Activated T-cell treated with anti-CD3 and anti-CD28 coated beads, Interleukin-2, amount 50 U/mL, for 24 hours (primary cell): ENCODE data around the gene RBM14.

Experiments used
- DNase-seq: peaks from one replicate; pipeline ENCODE4 v3.0.0-alpha.2; 2020
- H3K27ac Mint-ChIP-seq: 2 replicates; pipeline ENCODE4 v1.8.0; 2020; ENCODE audit warnings: mild to moderate bottlenecking, mixed read lengths
- H3K27me3 Mint-ChIP-seq: 2 replicates; pipeline ENCODE4 v1.8.0; 2020; ENCODE audit warnings: mixed read lengths
- H3K36me3 Mint-ChIP-seq: 2 replicates; pipeline ENCODE4 v1.8.0; 2020; ENCODE audit warnings: low read depth, mixed read lengths
- H3K4me1 Mint-ChIP-seq: 2 replicates; pipeline ENCODE4 v1.8.0; 2020; ENCODE audit warnings: low read depth, mixed read lengths
- H3K4me3 Mint-ChIP-seq: 2 replicates; pipeline ENCODE4 v1.8.0; 2020; ENCODE audit warnings: mild to moderate bottlenecking, moderate library complexity, mixed read lengths
- H3K9me3 Mint-ChIP-seq: 2 replicates; pipeline ENCODE4 v1.8.0; 2020; ENCODE audit warnings: mixed read lengths

The RBM14 gene

DNA sequence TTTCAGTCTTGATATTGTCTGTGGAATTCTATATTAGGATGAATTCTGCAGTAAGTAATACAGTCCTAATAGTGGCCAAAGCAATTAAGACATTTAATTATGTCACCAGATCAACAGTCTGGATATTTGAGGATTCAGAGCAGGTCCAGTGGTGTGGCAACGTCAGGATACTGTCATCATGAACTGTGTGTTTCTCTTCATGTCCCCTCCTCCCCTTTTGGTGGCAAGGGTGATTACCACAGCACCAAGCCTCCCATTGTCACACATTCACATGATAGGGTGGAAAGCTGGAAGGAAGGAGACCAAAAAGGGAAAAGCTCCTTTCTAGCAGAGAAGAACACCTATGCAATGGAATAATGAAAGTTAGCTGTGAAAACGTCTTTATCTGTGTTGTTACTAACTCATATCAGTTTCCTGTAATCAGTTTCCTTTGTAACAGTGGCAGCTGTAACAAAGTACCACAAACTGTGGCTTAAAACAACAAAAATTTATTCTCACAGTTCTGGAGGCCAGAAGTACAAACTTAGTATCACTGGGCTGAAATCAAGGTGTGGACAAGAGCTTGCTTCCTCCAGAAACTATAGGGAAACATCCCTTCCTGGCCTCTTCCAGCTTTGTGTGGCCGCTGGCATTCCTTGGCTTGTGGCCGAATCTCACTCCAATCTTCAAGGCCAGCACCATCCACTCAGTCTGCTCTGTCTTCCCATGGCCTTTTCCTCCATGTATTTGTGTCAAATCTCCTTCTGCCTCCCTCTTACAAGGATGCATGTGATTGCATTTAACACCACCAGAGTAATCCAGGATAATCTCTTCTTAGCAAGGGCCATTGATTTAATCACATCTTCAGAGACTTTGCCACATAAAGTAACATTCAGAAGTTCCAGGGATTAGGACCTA lies 6.5 kb upstream of the RBM14 start:
- peaks cover 17% of the 10 kb centered on the region for H3K36me3 Mint-ChIP-seq
- H3K9me3 Mint-ChIP-seq, result no peaks in the 10 kb centered on the region
- peak overlapping the region; percentile 31 for H3K27ac Mint-ChIP-seq
- no peak for DNase-seq
- H3K4me1 Mint-ChIP-seq, result peaks cover 10% of the 10 kb centered on the region
- H3K27me3 Mint-ChIP-seq, result no peaks in the 10 kb centered on the region
- no peak overlapping the region for H3K4me3 Mint-ChIP-seq

DNA sequence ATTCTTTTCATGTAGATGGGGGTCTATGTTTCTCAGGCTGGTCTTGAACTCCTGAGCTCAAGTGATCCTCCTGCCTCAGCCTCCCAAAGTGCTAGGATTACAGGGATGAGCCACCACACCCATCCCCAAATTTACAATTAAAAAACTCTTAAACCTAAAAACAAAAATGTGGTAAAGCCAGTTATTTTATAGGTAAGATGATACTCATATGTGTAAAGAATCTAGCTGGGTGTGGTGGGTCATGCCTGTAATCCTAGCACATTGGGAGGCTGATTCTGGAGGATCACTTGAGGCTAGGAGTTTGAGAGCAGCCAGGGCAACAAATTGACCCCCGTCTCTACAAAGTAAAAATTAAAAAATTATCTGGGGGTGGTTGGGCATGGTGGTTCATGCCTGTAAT lies 4.0 kb upstream of the RBM14 start:
- Mint-ChIP-seq H3K4me3 (no peak overlapping the region), H3K9me3 (no peaks in the 10 kb centered on the region), H3K27me3 (no peaks in the 10 kb centered on the region), H3K4me1 (peaks cover 20% of the 10 kb centered on the region), H3K27ac (no peak overlapping the region), H3K36me3 (peaks cover 25% of the 10 kb centered on the region)
- DNase-seq, result no peak

DNA sequence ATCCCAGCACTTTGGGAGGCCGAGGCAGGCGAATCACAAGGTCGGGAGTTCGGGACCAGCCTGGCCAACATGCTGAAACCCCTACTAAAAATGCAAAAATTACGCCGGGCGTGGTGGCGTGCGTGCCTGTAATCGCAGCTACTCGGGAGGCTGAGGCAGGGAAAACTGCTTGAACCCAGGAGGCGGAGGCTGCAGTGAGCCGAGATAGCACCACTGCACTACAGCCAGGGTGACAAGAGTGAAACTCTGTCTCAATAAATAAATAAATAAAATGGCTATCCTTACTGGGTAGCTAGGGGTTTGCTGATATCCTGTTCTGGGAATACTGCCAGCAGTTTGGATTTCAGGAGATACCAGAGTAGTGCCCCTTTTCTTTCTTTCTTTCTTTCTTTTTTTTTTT lies 2.4 kb upstream of the RBM14 start:
- H3K27ac Mint-ChIP-seq, result no peak overlapping the region
- no peaks in the 10 kb centered on the region for H3K27me3 Mint-ChIP-seq
- H3K36me3 Mint-ChIP-seq, result peaks cover 39% of the 10 kb centered on the region
- DNase-seq, result no peak
- no peaks in the 10 kb centered on the region for H3K9me3 Mint-ChIP-seq
- no peak overlapping the region for H3K4me3 Mint-ChIP-seq
- H3K4me1 Mint-ChIP-seq, result peaks cover 31% of the 10 kb centered on the region

DNA sequence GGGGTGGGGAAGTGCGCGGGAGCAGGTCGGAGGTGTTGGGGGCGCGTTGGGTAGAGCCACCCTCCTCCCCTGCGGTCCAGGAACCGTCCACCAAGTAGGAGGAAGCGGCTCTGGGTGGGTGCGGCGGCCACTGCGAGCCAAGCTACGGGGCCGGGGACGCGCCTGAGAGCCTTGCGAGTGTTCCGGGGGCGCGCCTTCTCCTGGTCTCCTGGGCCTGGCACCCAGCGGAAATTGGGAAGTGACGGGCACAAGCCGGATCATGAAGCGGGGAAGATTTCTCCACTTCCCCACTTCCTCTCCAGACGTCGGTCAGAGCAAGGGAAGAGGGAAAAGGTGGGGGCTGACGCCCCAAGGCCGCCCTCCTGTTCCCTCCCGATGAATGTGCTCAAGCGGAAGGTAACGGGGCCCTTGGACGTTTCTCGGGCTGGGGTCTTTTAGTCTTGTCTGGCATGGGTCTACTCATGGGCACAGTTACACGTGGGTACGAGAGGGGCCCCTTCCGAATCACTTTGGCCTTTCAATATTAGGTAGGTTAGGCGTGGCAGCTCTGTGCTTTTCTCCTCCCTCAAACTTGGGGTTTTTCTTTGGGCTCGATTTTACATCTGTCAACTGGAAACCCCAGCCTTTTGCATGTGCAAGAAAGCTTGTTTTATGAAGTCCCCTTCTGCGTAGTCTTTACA lies 865 bp downstream of the RBM14 start:
- Mint-ChIP-seq H3K9me3 (no peaks in the 10 kb centered on the region), H3K27me3 (no peaks in the 10 kb centered on the region), H3K4me1 (peaks cover 47% of the 10 kb centered on the region), H3K36me3 (peaks cover 69% of the 10 kb centered on the region), H3K27ac (peak overlapping the region; percentile 100), H3K4me3 (peak overlapping the region; percentile 99)
- DNase-seq, result no peak

DNA sequence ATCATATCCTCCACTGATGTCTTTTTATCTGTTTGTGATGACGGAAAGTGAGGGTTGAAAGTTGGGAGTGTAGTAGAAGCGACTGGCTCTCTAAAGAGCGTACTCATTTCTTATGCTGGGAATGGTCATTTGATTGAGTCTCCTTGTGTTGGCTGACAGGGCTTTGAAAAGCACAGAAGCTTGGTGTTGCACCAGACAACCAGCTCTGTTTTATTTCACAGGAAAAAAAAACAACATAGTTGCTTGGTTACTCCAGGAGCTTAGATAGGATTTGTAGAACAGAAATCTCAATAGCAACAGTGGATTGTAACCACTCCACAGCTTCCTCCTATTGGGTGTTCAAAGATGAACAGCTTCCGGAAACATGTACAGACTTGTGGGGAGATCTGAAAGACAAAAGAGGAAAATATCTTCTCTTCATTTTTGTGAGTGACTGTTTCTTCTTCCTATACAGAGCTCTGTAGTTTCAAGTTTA lies 2.7 kb downstream of the RBM14 start:
- H3K27me3 Mint-ChIP-seq, result no peaks in the 10 kb centered on the region
- H3K27ac Mint-ChIP-seq, result peak overlapping the region; percentile 100
- no peaks in the 10 kb centered on the region for H3K9me3 Mint-ChIP-seq
- peaks cover 87% of the 10 kb centered on the region for H3K36me3 Mint-ChIP-seq
- peaks cover 65% of the 10 kb centered on the region for H3K4me1 Mint-ChIP-seq
- peak overlapping the region; percentile 99 for H3K4me3 Mint-ChIP-seq
- DNase-seq, result no peak

DNA sequence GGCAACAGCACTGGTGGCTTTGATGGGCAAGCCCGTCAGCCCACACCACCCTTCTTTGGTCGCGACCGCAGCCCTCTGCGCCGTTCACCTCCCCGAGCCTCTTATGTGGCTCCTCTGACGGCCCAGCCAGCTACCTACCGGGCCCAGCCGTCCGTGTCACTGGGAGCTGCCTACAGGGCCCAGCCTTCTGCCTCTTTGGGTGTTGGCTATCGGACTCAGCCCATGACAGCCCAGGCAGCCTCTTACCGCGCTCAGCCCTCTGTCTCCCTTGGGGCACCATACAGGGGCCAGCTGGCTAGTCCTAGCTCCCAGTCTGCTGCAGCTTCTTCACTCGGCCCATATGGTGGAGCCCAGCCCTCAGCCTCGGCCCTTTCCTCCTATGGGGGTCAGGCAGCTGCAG lies 8.0 kb downstream of the RBM14 start:
- DNase-seq, result no peak
- no peaks in the 10 kb centered on the region for H3K27me3 Mint-ChIP-seq
- H3K36me3 Mint-ChIP-seq, result peaks cover 97% of the 10 kb centered on the region
- H3K4me3 Mint-ChIP-seq, result no peak overlapping the region
- peaks cover 81% of the 10 kb centered on the region for H3K4me1 Mint-ChIP-seq
- no peaks in the 10 kb centered on the region for H3K9me3 Mint-ChIP-seq
- H3K27ac Mint-ChIP-seq, result peak overlapping the region; percentile 50

DNA sequence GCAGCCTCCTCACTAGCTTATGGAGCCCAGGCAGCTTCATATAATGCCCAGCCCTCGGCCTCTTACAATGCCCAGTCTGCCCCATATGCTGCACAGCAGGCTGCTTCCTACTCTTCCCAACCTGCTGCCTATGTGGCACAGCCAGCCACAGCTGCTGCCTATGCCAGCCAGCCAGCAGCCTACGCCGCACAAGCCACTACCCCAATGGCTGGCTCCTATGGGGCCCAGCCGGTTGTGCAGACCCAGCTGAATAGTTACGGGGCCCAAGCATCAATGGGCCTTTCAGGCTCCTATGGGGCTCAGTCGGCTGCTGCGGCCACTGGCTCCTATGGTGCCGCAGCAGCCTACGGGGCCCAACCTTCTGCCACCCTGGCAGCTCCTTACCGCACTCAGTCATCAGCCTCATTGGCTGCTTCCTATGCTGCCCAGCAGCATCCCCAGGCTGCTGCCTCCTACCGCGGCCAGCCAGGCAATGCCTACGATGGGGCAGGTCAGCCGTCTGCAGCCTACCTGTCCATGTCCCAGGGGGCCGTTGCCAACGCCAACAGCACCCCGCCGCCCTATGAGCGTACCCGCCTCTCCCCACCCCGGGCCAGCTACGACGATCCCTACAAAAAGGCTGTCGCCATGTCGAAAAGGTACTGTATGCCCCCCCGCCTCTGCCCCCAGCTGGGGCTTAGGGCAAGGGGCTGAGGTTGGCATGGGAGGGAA lies 8.8 kb downstream of the RBM14 start:
- no peak overlapping the region for H3K4me3 Mint-ChIP-seq
- H3K36me3 Mint-ChIP-seq, result peaks cover 99% of the 10 kb centered on the region
- no peaks in the 10 kb centered on the region for H3K9me3 Mint-ChIP-seq
- DNase-seq, result no peak
- H3K27me3 Mint-ChIP-seq, result no peaks in the 10 kb centered on the region
- peak overlapping the region; percentile 50 for H3K27ac Mint-ChIP-seq
- H3K4me1 Mint-ChIP-seq, result peaks cover 82% of the 10 kb centered on the region

DNA sequence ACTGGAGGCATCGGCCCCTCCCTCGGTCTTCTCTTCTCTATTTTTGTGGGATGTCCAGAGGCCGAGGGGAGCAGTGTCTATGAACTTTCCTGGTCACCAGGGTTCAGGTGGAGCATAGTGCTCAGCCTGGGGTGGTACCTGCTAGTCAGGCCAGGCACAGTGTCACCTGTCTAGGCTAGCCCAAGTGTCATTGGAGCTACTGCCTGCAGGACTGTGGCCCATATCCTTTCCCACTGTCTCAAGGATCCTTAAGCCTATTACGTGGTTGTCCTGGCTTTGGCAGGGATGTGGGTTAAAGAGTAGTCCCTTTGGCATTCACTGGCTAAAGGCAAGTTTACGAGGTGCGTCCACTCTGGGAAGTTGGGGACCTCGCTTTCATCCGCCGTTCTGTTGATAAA lies 9.3 kb downstream of the RBM14 start:
- no peak for DNase-seq
- Mint-ChIP-seq H3K4me1 (peaks cover 78% of the 10 kb centered on the region), H3K27me3 (no peaks in the 10 kb centered on the region), H3K27ac (peak overlapping the region; percentile 11), H3K36me3 (peaks cover 98% of the 10 kb centered on the region), H3K9me3 (no peaks in the 10 kb centered on the region), H3K4me3 (no peak overlapping the region)

DNA sequence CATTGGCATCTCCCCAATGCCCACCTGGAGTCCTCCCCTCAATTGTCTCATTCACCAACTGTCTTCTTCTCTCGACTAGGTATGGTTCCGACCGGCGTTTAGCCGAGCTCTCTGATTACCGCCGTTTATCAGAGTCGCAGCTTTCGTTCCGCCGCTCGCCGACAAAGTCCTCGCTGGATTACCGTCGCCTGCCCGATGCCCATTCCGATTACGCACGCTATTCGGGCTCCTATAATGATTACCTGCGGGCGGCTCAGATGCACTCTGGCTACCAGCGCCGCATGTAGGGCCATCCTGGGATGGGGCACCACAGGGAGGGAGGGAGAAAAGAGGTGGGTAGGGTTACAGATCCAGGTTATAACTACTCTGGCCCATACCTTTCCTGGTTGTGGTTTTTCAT lies 10.0 kb downstream of the RBM14 start:
- peak overlapping the region; percentile 30 for H3K27ac Mint-ChIP-seq
- no peaks in the 10 kb centered on the region for H3K9me3 Mint-ChIP-seq
- H3K27me3 Mint-ChIP-seq, result no peaks in the 10 kb centered on the region
- DNase-seq, result no peak
- no peak overlapping the region for H3K4me3 Mint-ChIP-seq
- H3K36me3 Mint-ChIP-seq, result peaks cover 95% of the 10 kb centered on the region
- H3K4me1 Mint-ChIP-seq, result peaks cover 73% of the 10 kb centered on the region

DNA sequence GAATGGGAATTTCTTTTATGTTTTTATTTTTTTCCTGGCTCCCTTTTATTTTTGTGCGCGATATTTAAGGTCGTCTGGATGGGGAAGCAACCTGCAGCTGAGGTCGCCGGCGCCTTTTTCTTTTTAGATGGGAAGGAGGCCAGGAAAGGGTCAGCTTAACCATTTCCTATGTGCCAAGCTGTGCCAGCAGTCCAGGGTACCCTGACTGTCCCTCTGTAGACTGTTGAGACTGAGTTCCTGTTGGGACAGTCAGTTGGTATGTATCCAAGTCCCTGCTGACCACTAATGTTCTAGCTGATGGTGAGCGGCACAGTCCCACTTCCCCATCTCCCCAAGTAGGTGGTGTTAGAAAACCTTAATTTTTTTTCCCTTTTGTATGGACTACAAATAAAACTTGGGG lies 10.5 kb downstream of the RBM14 start:
- Mint-ChIP-seq H3K27ac (peak overlapping the region; percentile 62), H3K36me3 (peaks cover 95% of the 10 kb centered on the region)

DNA sequence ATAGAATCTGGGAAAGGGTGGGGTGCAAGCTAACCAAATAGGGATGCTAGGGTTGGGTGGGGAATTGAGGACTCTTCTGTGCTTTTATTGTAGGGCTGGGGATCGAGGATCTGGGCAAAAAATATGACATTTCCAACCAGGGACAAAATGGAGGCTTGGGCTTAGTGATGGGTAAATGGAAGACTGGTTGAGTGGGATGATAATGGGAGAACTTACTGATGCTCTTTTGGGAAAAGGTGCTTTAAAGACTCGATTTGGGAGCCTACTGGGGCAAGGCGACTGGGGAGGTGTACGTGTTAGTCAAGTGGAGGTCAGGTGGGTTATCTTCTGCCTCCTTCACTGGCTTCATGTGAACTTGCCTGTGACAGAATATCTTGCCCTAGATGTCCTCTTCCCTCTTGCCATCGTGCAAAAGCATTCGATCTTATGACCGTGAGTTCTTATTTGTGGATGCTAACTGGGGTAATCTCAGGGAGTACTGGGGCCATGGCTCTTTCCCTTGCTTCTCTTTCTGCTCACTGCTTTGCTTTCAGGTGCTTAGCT lies 11.7 kb downstream of the RBM14 start:
- H3K27ac Mint-ChIP-seq, result peak overlapping the region; percentile 64
- peaks cover 95% of the 10 kb centered on the region for H3K36me3 Mint-ChIP-seq
- H3K4me1 Mint-ChIP-seq, result peaks cover 64% of the 10 kb centered on the region
- H3K27me3 Mint-ChIP-seq, result no peaks in the 10 kb centered on the region
- H3K9me3 Mint-ChIP-seq, result no peaks in the 10 kb centered on the region
- no peak overlapping the region for H3K4me3 Mint-ChIP-seq
- no peak for DNase-seq

More for the DNA sequence above, 10.5 kb downstream of the RBM14 start:
- Mint-ChIP-seq H3K27me3 (no peaks in the 10 kb centered on the region), H3K9me3 (no peaks in the 10 kb centered on the region), H3K4me3 (no peak overlapping the region), H3K4me1 (peaks cover 70% of the 10 kb centered on the region)
- no peak for DNase-seq

DNA sequence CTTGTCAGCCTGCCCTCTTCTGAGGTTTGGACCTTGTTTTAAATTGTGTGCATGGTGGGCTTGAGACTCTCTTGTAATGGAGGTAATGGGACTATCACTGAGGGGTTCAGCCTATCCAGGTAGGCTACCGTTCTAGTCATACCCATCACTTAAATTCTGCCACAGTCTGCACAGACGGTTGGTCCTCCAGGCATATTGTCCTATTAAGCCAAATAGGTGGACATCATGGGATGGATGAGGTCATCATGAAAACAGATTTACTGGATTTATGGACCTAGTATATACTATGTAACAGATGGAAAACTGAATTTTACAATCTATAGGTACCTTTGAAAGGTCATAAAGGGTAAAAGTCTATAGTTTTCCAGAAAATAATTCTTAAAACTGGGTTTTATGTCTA lies 12.9 kb downstream of the RBM14 start:
- H3K4me3 Mint-ChIP-seq, result no peak overlapping the region
- peak overlapping the region; percentile 63 for H3K27ac Mint-ChIP-seq
- no peaks in the 10 kb centered on the region for H3K9me3 Mint-ChIP-seq
- DNase-seq, result no peak
- H3K27me3 Mint-ChIP-seq, result no peaks in the 10 kb centered on the region
- peaks cover 94% of the 10 kb centered on the region for H3K36me3 Mint-ChIP-seq
- H3K4me1 Mint-ChIP-seq, result peaks cover 58% of the 10 kb centered on the region

DNA sequence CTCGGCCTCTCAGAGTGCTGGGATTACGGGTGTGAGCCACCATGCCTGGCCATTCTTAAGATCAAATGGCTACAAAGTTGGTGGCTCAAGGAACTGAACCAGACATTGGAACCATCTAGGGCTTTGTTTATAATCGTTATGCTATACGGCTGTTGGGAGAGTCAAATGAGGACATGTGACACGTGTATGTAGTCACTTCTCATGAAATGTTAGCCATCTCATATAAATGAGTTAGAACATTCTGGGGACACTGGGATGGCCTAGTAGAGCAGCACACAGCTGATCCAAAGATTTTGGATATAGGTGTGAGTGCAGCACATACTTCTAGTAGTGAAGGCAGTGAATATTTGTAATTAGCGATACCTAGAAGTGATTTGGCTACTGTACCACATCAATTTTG lies 15.5 kb downstream of the RBM14 start:
- DNase-seq, result no peak
- peaks cover 89% of the 10 kb centered on the region for H3K36me3 Mint-ChIP-seq
- peak overlapping the region; percentile 60 for H3K27ac Mint-ChIP-seq
- H3K27me3 Mint-ChIP-seq, result no peaks in the 10 kb centered on the region
- no peak overlapping the region for H3K4me3 Mint-ChIP-seq
- H3K4me1 Mint-ChIP-seq, result peaks cover 58% of the 10 kb centered on the region
- no peaks in the 10 kb centered on the region for H3K9me3 Mint-ChIP-seq

DNA sequence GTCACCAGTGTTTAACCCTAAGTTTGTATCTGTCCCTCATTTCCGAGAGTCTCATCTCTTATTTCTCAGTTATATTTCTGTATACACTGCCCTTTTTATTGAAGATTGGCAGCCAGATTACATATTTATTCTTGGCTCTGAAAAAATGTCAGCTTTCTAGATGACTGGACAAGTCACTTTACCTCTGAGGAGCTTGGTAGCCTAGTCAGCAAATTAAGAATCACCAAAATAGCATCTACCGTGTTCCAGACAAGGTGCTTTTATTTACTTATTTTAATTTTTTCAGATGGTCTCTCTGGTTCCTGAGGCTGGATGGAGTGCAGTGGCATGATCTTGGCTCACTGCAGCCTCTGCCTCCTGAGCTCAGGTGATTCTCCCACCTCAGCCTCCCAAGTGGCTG lies 16.5 kb downstream of the RBM14 start:
- DNase-seq, result no peak
- H3K4me1 Mint-ChIP-seq, result peaks cover 57% of the 10 kb centered on the region
- no peak overlapping the region for H3K4me3 Mint-ChIP-seq
- no peaks in the 10 kb centered on the region for H3K9me3 Mint-ChIP-seq
- H3K36me3 Mint-ChIP-seq, result peaks cover 88% of the 10 kb centered on the region
- H3K27ac Mint-ChIP-seq, result no peak overlapping the region
- H3K27me3 Mint-ChIP-seq, result no peaks in the 10 kb centered on the region
